ENCODE data around the gene HOGA1.

- peak; percentile 87 for TF ChIP-seq CTCF (IDR thresholded peaks at IDR 0.05; ENCODE audit: low read depth, low read length)
- no peak for TF ChIP-seq MAX (IDR thresholded peaks at IDR 0.05; ENCODE audit: low read depth, low read length)
- no peak for TF ChIP-seq POLR2A (IDR thresholded peaks at IDR 0.05; ENCODE audit: extremely low read depth, insufficient read length)
- no peak for TF ChIP-seq MYC (IDR thresholded peaks at IDR 0.05; ENCODE audit: low read depth, low read length)
These were observed 49.3 kb upstream of the HOGA1 start for GRCh38 chr10:97534746-97535367.
